ENCODE results near the gene DTX2. TPM values are rescaled to one million over a fixed set of nuclear protein-coding genes. Genes with fewer than 3 reads are reported as not detected.
"Not testable (repeated sequence)": the region's sequence is repeated elsewhere in the genome, so short reads cannot be mapped to it uniquely, and the experiment has no call there.

The DTX2 gene
- polyA plus RNA-seq, 1 donor from 2014 or later: 2.4 TPM

- Histone ChIP-seq H3K9ac (ENCODE audit: low read length) (no peak overlapping the region), H3K9me2 (ENCODE audit: insufficient read depth, low read length) (no peaks in the 10 kb centered on the region)
- TF ChIP-seq MXI1 (conservative IDR thresholded peaks at IDR 0.05; ENCODE audit: poor library complexity, severe bottlenecking): no peak
- TF ChIP-seq, protein P1, sequence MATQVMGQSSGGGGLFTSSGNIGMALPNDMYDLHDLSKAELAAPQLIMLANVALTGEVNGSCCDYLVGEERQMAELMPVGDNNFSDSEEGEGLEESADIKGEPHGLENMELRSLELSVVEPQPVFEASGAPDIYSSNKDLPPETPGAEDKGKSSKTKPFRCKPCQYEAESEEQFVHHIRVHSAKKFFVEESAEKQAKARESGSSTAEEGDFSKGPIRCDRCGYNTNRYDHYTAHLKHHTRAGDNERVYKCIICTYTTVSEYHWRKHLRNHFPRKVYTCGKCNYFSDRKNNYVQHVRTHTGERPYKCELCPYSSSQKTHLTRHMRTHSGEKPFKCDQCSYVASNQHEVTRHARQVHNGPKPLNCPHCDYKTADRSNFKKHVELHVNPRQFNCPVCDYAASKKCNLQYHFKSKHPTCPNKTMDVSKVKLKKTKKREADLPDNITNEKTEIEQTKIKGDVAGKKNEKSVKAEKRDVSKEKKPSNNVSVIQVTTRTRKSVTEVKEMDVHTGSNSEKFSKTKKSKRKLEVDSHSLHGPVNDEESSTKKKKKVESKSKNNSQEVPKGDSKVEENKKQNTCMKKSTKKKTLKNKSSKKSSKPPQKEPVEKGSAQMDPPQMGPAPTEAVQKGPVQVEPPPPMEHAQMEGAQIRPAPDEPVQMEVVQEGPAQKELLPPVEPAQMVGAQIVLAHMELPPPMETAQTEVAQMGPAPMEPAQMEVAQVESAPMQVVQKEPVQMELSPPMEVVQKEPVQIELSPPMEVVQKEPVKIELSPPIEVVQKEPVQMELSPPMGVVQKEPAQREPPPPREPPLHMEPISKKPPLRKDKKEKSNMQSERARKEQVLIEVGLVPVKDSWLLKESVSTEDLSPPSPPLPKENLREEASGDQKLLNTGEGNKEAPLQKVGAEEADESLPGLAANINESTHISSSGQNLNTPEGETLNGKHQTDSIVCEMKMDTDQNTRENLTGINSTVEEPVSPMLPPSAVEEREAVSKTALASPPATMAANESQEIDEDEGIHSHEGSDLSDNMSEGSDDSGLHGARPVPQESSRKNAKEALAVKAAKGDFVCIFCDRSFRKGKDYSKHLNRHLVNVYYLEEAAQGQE (IDR thresholded peaks at IDR 0.05; ENCODE audit: borderline replicate concordance): no peak
- no peak for TF ChIP-seq SMC3 (conservative IDR thresholded peaks at IDR 0.05; ENCODE audit: poor library complexity)
- no peak for TF ChIP-seq POLR2AphosphoS5 (IDR thresholded peaks at IDR 0.05)
- no peak for TF ChIP-seq TAF1 (IDR thresholded peaks at IDR 0.05; ENCODE audit: low read depth)
- TF ChIP-seq EP300 (conservative IDR thresholded peaks at IDR 0.05; ENCODE audit: poor library complexity, severe bottlenecking): no peak
- TF ChIP-seq, protein P2, sequence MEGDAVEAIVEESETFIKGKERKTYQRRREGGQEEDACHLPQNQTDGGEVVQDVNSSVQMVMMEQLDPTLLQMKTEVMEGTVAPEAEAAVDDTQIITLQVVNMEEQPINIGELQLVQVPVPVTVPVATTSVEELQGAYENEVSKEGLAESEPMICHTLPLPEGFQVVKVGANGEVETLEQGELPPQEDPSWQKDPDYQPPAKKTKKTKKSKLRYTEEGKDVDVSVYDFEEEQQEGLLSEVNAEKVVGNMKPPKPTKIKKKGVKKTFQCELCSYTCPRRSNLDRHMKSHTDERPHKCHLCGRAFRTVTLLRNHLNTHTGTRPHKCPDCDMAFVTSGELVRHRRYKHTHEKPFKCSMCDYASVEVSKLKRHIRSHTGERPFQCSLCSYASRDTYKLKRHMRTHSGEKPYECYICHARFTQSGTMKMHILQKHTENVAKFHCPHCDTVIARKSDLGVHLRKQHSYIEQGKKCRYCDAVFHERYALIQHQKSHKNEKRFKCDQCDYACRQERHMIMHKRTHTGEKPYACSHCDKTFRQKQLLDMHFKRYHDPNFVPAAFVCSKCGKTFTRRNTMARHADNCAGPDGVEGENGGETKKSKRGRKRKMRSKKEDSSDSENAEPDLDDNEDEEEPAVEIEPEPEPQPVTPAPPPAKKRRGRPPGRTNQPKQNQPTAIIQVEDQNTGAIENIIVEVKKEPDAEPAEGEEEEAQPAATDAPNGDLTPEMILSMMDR (IDR thresholded peaks at IDR 0.05; ENCODE audit: poor library complexity, severe bottlenecking): no peak
- TF ChIP-seq RAD21 (conservative IDR thresholded peaks at IDR 0.05): no peak
- TF ChIP-seq EZH2 (IDR thresholded peaks at IDR 0.05; ENCODE audit: borderline replicate concordance, insufficient read depth, low read length, poor library complexity, severe bottlenecking): no peak
Measured at GRCh38 chr7:76425156-76425555, 36.4 kb upstream of the DTX2 start.

GRCh38 chr7:76425558-76425957, 36.0 kb upstream of the DTX2 start:
- H3K27ac ChIP-seq (ENCODE audit: low read length); H3K27me3 ChIP-seq (ENCODE audit: insufficient read depth, low read depth, low read length); H3K9ac ChIP-seq (ENCODE audit: low read length); H3K9me3 ChIP-seq (ENCODE audit: low read length); H3F3A ChIP-seq (ENCODE audit: insufficient read depth, low read length, poor library complexity, severe bottlenecking); H2AFZ ChIP-seq (ENCODE audit: low read depth, low read length); H3K9me2 ChIP-seq (ENCODE audit: insufficient read depth, low read length); H3K79me2 ChIP-seq (replicated peaks; ENCODE audit: insufficient read depth, low read length); H3K4me3 ChIP-seq (ENCODE audit: low read length); H4K20me1 ChIP-seq (ENCODE audit: insufficient read depth); H3K36me3 ChIP-seq (ENCODE audit: insufficient read depth, low read length); H3K4me2 ChIP-seq (ENCODE audit: low read length): not testable (repeated sequence)

More at GRCh38 chr7:76425156-76425555, 36.4 kb upstream of the DTX2 start:
- H3K36me3 ChIP-seq (ENCODE audit: insufficient read depth, low read length): no peaks in the 10 kb centered on the region
- no peaks in the 10 kb centered on the region for H3K9me3 ChIP-seq (ENCODE audit: low read length)
- no peak overlapping the region for H3K27ac ChIP-seq (ENCODE audit: low read length)
- H3F3A ChIP-seq (ENCODE audit: insufficient read depth, low read length, poor library complexity, severe bottlenecking): no peaks in the 10 kb centered on the region
- H2AFZ ChIP-seq (ENCODE audit: low read depth, low read length): no peak overlapping the region
- H3K4me2 ChIP-seq (ENCODE audit: low read length): no peak overlapping the region
- H3K4me3 ChIP-seq (ENCODE audit: low read length): no peak overlapping the region
- no peaks in the 10 kb centered on the region for H4K20me1 ChIP-seq (ENCODE audit: insufficient read depth)
- H3K27me3 ChIP-seq (ENCODE audit: insufficient read depth, low read depth, low read length): no peaks in the 10 kb centered on the region
- H3K79me2 ChIP-seq (replicated peaks; ENCODE audit: insufficient read depth, low read length): no peaks in the 10 kb centered on the region

GRCh38 chr7:76426246-76426645, 35.3 kb upstream of the DTX2 start:
- TF ChIP-seq, protein P1 (IDR thresholded peaks at IDR 0.05; ENCODE audit: borderline replicate concordance): no peak
- Histone ChIP-seq H2AFZ (ENCODE audit: low read depth, low read length) (no peak overlapping the region), H3K4me2 (ENCODE audit: low read length) (no peak overlapping the region), H3K36me3 (ENCODE audit: insufficient read depth, low read length) (no peaks in the 10 kb centered on the region), H3K9me3 (ENCODE audit: low read length) (no peaks in the 10 kb centered on the region), H3K27me3 (ENCODE audit: insufficient read depth, low read depth, low read length) (no peaks in the 10 kb centered on the region), H3K9me2 (ENCODE audit: insufficient read depth, low read length) (no peaks in the 10 kb centered on the region), H3K4me3 (ENCODE audit: low read length) (no peak overlapping the region), H3K79me2 (replicated peaks; ENCODE audit: insufficient read depth, low read length) (no peaks in the 10 kb centered on the region), H3K27ac (ENCODE audit: low read length) (no peak overlapping the region), H4K20me1 (ENCODE audit: insufficient read depth) (no peaks in the 10 kb centered on the region), H3K9ac (ENCODE audit: low read length) (no peak overlapping the region), H3F3A (ENCODE audit: insufficient read depth, low read length, poor library complexity, severe bottlenecking) (no peaks in the 10 kb centered on the region)
